ENCODE results near the gene PKN1. TPM values are rescaled to one million over a fixed set of nuclear protein-coding genes. Genes with fewer than 3 reads are reported as not detected.

PKN1 gene
- total RNA-seq, 1 donor from 2014 or later = 162 TPM

DNA sequence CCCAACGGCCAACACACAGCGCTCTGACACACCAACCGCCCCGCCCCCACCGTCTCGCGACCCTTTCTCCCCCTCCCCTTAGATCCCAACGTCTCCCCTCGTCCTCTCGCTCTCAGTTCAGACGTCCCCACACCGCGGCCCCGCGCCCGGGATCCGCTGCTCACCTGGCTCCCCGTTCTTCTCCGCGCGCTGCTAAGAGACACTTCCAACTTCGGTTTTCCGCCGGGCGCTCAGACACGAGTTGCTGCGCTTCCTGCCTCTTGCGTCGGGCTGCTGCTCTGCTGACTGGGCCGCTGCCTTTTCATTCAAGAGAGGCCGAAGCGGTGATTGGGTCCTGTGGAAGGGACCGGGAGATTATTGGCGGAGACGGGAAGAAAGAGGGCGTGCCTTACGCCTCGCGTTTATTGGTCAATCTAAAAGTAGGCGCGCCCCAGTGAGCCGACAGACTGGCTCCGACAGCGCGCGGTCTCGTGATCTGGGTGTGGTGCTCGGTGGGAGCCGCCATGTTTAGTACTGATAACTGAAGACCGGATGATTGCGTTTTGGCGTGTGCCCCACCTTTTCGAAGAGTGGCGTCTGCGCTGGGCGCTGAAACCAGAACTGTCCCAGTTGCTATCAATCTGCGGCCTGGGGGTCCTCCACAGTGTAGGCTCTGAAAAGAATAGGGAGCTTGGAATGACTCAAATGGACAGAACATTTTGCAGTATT lies 13.8 kb upstream of the PKN1 start, which contains the start of gene DDX39A:
DDX39A (minus strand) TSS at position 236 of the 708 bp plus-strand sequence. CDS start 6,121 bp downstream, outside the sequence.
- DNase-seq (peak; percentile 98), ATAC-seq (peak; percentile 98)
- intact Hi-C loops (cut with micrococcal nuclease) = no loop called here

- no peak for ATAC-seq
- intact Hi-C loops (cut with micrococcal nuclease) = no loop called here
Observed at GRCh38 chr19:14425696-14426138, 7.4 kb upstream of the PKN1 start.

DNA sequence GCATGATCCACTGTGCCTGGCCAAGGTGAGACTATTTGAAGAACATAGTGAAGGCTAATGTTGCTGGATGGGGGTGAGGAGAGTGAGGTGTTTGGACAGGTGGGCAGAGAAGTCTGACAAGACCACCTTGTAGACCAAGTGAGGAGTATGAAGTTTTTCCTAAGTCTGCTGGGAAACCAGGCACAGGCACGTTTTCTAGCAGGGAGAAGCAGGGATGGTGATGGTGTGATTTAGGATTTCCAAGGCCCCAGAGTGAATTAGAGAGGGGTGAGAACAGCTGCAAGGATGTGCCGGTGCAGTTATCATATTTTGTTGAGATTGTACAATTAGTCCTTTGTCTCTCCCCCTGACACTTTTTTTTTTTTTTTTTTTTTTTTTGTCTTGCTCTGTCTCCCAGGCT lies 5.6 kb upstream of the PKN1 start:
- ATAC-seq (no peak), DNase-seq (no peak)
- intact Hi-C loops (cut with micrococcal nuclease) = no loop called here

More at GRCh38 chr19:14425696-14426138, 7.4 kb upstream of the PKN1 start:
- no peak for DNase-seq

GRCh38 chr19:14428882-14429416 lies 4.2 kb upstream of the PKN1 start:
- DNase-seq (no peak), ATAC-seq (no peak)
- intact Hi-C loops (cut with micrococcal nuclease) = no loop called here

DNA sequence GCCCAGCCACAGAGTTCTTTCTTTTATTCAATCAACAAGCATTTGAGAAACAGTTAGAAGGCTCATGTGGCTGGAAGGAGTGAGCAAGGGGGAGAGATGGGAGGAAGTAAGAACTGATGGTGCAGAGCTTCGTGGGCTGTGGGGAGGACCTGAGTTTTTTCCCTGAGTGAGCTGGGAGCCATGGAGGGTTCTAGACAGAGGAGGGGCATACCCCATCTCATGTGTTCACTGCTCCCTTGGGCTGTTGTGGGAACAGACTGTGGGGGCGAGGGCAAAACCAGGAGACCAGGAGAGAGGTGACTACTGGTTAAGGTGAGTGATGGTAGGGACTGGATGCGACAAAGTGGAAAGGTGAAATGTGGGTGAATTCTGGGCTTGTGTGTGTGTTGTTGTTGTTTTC lies 2.4 kb upstream of the PKN1 start:
- intact Hi-C loops (cut with micrococcal nuclease) = no loop called here
- ATAC-seq = no peak
- no peak for DNase-seq

DNA sequence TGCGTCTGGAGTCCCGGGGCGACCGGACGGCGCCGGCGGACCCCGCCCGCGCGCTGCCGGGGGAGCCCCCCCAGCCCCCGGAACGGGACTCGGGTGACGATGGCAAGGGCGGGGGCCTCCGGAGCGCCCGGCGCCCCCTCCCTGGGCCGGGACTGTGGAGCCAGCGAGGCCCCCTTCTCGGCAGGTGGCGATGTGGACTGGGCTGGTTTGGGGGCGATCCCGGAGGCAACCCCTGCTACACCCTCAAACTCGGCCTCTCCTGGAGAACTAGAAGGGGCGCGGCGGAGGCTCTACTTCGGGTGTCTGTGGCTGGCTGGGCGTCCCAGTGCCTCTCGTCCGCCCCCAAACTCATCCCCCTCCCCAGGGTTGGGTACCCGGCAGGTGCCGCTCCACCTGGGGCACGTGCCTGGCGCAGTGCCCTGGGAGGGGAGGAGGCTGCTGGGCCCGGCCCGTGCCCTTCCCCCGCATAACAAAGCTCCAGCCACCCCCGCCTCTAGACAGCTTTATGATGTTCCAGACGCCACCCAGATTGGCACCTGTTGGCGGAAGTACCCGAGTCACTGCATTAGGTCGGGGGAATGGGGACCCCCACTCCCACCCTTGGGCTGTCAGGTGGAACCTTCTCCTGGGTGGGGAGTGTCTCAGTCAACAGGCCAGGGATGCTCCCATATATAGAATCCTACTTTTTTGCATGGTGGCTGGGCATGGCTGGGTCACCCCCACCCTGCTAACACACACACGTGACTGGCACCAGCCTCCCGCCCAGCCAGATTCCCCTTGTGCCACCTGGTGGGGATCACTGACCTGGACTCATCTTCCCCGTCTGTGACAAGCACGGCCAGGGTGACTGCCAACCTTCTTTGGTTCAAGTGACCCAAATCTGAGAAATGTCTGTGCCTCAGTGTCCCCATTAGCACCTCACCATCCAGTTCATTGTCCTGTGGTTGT lies 722 bp downstream of the PKN1 start:
- DNase-seq (peak; percentile 65), ATAC-seq (peak; percentile 28)
- intact Hi-C loops (cut with micrococcal nuclease) = no loop called here

- DNase-seq (peak; percentile 76), ATAC-seq (peak; percentile 64)
- intact Hi-C loops (cut with micrococcal nuclease) = no loop called here
Observed at GRCh38 chr19:14434543-14435319, 1.6 kb downstream of the PKN1 start.

GRCh38 chr19:14435320-14436050 lies 2.4 kb downstream of the PKN1 start:
- DNase-seq = no peak
- intact Hi-C loops (cut with micrococcal nuclease) = no loop called here

GRCh38 chr19:14437578-14438140 lies 4.6 kb downstream of the PKN1 start:
- intact Hi-C loops (cut with micrococcal nuclease) = no loop called here
- ATAC-seq (no peak), DNase-seq (no peak)

More at GRCh38 chr19:14435320-14436050, 2.4 kb downstream of the PKN1 start:
- ATAC-seq = no peak

GRCh38 chr19:14439014-14439413 lies 5.9 kb downstream of the PKN1 start:
- ATAC-seq (no peak), DNase-seq (no peak)
- intact Hi-C loops (cut with micrococcal nuclease) = no loop called here

GRCh38 chr19:14440049-14440448 lies 6.9 kb downstream of the PKN1 start:
- peak; percentile 84 for DNase-seq
- intact Hi-C loops (cut with micrococcal nuclease) = no loop called here
- ATAC-seq = peak; percentile 65

- intact Hi-C loops (cut with micrococcal nuclease) = no loop called here
- peak; percentile 38 for ATAC-seq
- DNase-seq = no peak
Observed at GRCh38 chr19:14441041-14441938, 8.2 kb downstream of the PKN1 start.

DNA sequence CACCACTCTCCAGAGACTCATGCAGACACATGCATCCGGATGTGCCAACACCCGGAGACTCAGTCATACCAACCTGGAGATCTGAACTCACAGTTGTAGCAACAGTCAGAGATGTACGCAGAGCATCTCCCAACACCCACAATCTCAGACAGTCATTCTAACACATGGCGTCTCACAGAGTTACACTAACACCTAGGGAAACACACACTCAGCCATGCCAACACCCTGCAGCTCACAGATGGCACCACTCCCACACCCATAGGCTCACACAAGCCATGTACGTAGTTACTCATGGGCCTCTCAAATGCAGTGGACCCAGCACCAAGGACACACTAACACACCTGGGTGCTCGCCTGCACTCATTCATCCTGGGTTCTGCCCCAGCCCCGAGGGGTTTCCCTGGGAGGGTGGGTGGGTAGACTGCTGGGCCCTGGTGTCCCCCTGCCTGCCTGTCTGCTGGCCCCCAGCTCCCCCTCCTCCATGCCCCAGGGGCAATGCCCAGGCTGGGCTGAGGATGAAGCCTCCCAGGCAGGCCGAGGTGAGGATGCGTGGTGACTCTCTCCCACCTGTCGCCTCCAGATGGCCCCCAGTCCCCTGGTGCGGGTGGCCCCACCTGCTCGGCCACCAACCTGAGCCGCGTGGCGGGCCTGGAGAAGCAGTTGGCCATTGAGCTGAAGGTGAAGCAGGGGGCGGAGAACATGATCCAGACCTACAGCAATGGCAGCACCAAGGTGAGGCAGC lies 10.0 kb downstream of the PKN1 start:
- no peak for DNase-seq
- no peak for ATAC-seq
- intact Hi-C loops (cut with micrococcal nuclease) = no loop called here

- DNase-seq (no peak), ATAC-seq (no peak)
- intact Hi-C loops (cut with micrococcal nuclease) = no loop called here
Observed at GRCh38 chr19:14443632-14444216, 10.6 kb downstream of the PKN1 start.

DNA sequence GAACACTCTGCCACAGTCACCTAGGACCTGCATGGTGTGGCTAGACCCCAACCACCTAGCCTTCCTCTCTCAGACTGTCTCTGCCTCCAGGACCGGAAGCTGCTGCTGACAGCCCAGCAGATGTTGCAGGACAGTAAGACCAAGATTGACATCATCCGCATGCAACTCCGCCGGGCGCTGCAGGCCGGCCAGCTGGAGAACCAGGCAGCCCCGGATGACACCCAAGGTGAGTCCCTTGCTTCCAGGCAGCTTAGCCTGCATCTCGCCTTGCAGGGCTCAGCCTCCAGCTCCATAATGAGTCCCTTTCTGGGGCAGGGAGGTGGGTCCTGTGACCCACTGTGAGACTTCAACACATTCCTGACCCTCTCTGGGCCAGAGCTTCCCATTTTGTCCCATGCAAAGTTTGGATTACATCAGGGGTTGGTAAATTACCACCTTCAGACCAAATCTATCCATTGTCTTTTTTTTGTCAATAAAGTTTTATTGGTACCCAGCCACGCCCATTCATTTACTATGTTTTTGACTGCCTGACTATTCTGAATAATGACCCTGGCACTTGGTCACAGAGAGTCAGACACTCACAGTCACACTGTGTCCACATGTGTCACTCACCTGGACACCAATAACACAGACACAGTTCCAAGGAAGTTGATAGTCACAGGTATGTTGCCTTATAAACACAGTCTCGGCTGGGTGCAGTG lies 13.4 kb downstream of the PKN1 start:
- intact Hi-C loops (cut with micrococcal nuclease) = no loop called here
- ATAC-seq = no peak
- DNase-seq = no peak

- DNase-seq = no peak
- intact Hi-C loops (cut with micrococcal nuclease) = no loop called here
- no peak for ATAC-seq
Observed at GRCh38 chr19:14449321-14449720, 16.2 kb downstream of the PKN1 start.
